Smooth muscle cell (in vitro differentiated cells): ENCODE data around the gene DOCK10. TPM values are rescaled to one million over a fixed set of nuclear protein-coding genes. Genes with fewer than 3 reads are reported as not detected.
"Not testable (repeated sequence)": the region's sequence is repeated elsewhere in the genome, so short reads cannot be mapped to it uniquely, and the experiment has no call there.

Source experiments
- DNase-seq: peaks from one replicate; lab custom pipeline; 2025; ENCODE audit not compliant: unreplicated experiment; lab: John Stamatoyannopoulos, UW
- H2AFZ ChIP-seq: fragments of 200-600 bp; sonication (generic); 2 replicates; pipeline ENCODE4 v1.6.0; 2016; ENCODE audit warnings: antibody characterized with exemption, low read depth, mild to moderate bottlenecking
- H3F3A ChIP-seq: fragments of 200-600 bp; sonication (generic); 2 replicates; pipeline ENCODE4 v1.6.0; 2017; ENCODE audit warnings: antibody characterized with exemption, low read depth
- H3K27ac ChIP-seq: fragments of 200-600 bp; sonication (generic); 2 replicates; pipeline ENCODE4 v1.5.1; 2016; ENCODE audit warnings: low read depth, mild to moderate bottlenecking
- H3K27me3 ChIP-seq: fragments of 200-600 bp; sonication (generic); 2 replicates; pipeline ENCODE4 v1.6.1; 2016; ENCODE audit warnings: low read depth, mild to moderate bottlenecking
- H3K36me3 ChIP-seq: fragments of 200-600 bp; sonication (generic); 2 replicates; pipeline ENCODE4 v1.5.1; 2016; ENCODE audit warnings: low read depth
- H3K4me1 ChIP-seq: fragments of 200-600 bp; sonication (generic); 2 replicates; pipeline ENCODE4 v1.5.1; 2016; ENCODE audit warnings: low read depth
- H3K4me2 ChIP-seq: fragments of 200-600 bp; sonication (generic); 2 replicates; pipeline ENCODE4 v1.6.0; 2016; ENCODE audit warnings: mild to moderate bottlenecking
- H3K4me3 ChIP-seq: fragments of 200-600 bp; sonication (generic); 2 replicates; pipeline ENCODE4 v1.5.1; 2016; ENCODE audit warnings: mild to moderate bottlenecking
- H3K79me2 ChIP-seq: fragments of 200-600 bp; sonication (generic); 2 replicates; pipeline ENCODE4 v1.6.0; 2016; ENCODE audit warnings: low read depth, mild to moderate bottlenecking
- H3K9ac ChIP-seq: fragments of 200-600 bp; sonication (generic); 2 replicates; pipeline ENCODE4 v1.6.0; 2016; ENCODE audit warnings: low read depth
- H3K9me3 ChIP-seq: fragments of 200-600 bp; sonication (generic); replicated peaks from 2 replicates; pipeline ENCODE4 v1.5.1; 2016; ENCODE audit warnings: low read depth
- H4K20me1 ChIP-seq: fragments of 200-600 bp; sonication (generic); 2 replicates; pipeline ENCODE4 v1.6.0; 2016; ENCODE audit warnings: low read depth
- WGBS: methylation state at CpG from one replicate; pipeline ENCODE4 v1.1.7; 2016; ENCODE audit warnings: low lambda C conversion rate; 5-methylcytosine and 5-hydroxymethylcytosine counted together
- polyA plus RNA-seq: library from polyadenylated mRNA; unstranded; fragments of >200 nt; fragmentation: Nextera tagmentation; extraction: Ambion mirVana; gene quantifications from 2 replicates; pipeline ENCODE4 v1.2.1, GENCODE V29; 2016
- total RNA-seq: library from RNA; depleted of rRNA; stranded (reverse); fragments of >200 nt; gene quantifications from 2 replicates; pipeline ENCODE4 v1.2.3, GENCODE V29; 2014
- TF ChIP-seq, protein P1 (sequence below): fragments of 200-600 bp; sonication (generic); IDR thresholded peaks from 2 replicates; pipeline ENCODE4 v1.5.1; 2017; ENCODE audit warnings: borderline replicate concordance, mild to moderate bottlenecking, antibody characterized with exemption; ENCODE audit not compliant: insufficient read depth, poor library complexity, severe bottlenecking

Gene DOCK10
- total and polyA plus RNA-seq, 2 experiments from 2014 or later, result 0.04 TPM; not detected in 1

DNA sequence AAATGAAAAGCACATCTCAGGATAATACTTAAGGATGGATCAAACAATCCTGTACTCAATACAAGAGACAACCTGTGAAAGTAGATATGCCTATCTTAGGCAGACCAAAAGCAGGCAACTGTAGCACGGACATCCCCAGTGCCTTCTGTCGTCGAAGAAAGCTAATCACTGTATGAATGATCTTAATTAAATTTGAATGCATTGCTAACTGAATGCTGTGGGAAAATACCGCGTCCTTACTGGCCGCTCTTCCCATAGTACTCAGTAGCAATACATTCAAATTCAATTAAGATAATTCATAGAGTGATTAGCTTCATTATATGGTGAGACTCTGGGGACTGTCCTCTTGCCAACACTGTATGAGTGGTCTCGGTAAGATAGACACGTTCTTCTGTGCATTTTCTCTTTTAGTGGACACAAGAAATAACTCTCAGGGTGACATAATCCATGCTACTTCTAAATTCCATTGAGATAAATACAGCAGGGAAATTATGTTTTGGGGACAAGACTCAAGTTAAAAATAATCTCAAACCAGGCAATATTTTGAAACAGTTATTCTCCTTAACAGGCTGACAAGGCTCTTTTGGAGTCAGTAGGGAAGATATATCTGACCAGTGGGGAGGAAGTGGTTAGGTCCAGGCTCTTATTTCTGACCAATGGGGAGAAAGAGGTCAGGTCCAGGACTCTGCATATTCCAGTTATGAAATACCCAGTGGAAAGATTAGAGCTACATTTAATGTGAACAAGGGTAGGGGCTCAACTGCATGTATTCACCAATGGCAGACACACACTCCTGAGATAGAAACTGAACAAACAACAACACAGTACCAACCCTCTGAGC lies 97.3 kb downstream of the DOCK10 start:
- no peaks in the 10 kb centered on the region for H3K9me3 ChIP-seq
- H3K27ac ChIP-seq, result no peak overlapping the region
- WGBS, result 71% methylated on average over 8 of the region's 8 CpGs
- no peaks in the 10 kb centered on the region for H4K20me1 ChIP-seq
- H2AFZ ChIP-seq, result no peak overlapping the region
- DNase-seq, result no peak
- H3K27me3 ChIP-seq, result no peaks in the 10 kb centered on the region
- no peak overlapping the region for H3K4me3 ChIP-seq
- no peaks in the 10 kb centered on the region for H3K36me3 ChIP-seq
- H3K9ac ChIP-seq, result no peak overlapping the region
- TF ChIP-seq, protein P1, sequence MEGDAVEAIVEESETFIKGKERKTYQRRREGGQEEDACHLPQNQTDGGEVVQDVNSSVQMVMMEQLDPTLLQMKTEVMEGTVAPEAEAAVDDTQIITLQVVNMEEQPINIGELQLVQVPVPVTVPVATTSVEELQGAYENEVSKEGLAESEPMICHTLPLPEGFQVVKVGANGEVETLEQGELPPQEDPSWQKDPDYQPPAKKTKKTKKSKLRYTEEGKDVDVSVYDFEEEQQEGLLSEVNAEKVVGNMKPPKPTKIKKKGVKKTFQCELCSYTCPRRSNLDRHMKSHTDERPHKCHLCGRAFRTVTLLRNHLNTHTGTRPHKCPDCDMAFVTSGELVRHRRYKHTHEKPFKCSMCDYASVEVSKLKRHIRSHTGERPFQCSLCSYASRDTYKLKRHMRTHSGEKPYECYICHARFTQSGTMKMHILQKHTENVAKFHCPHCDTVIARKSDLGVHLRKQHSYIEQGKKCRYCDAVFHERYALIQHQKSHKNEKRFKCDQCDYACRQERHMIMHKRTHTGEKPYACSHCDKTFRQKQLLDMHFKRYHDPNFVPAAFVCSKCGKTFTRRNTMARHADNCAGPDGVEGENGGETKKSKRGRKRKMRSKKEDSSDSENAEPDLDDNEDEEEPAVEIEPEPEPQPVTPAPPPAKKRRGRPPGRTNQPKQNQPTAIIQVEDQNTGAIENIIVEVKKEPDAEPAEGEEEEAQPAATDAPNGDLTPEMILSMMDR, result no peak
- H3K79me2 ChIP-seq, result no peaks in the 10 kb centered on the region
- peaks cover 4% of the 10 kb centered on the region for H3K4me1 ChIP-seq
- no peak overlapping the region for H3K4me2 ChIP-seq
- no peaks in the 10 kb centered on the region for H3F3A ChIP-seq

DNA sequence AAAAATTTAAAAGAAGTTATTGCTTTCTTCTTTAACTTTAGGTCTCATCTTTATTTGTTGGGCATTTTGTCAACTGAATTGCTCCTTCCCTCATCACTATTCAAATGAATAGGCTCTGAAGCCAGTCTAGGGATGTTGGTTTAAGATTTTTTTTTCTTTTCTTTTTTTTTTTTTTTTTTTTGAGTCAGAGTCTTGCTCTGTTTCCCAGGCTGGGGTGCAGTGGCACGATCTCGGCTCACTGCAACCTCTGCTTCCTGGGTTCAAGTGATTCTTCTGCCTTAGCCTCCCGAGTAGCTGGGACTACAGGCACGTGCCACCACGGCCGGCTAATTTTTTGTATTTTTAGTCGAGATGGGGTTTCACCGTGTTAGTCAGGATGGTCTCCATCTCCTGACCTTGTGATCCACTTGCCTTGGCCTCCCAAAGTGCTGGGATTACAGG lies 98.6 kb downstream of the DOCK10 start:
- not testable (repeated sequence) for H3F3A ChIP-seq

GRCh38 chr2:224941960-224942359 lies 100.3 kb downstream of the DOCK10 start:
- TF ChIP-seq, protein P1, result no peak

More for the DNA sequence above, 98.6 kb downstream of the DOCK10 start:
- not testable (repeated sequence) for H2AFZ ChIP-seq, H3K9me3 ChIP-seq, H3K36me3 ChIP-seq, H3K79me2 ChIP-seq, H3K9ac ChIP-seq, H3K27me3 ChIP-seq, H4K20me1 ChIP-seq, DNase-seq, H3K4me3 ChIP-seq, H3K4me2 ChIP-seq, H3K27ac ChIP-seq
- 95% methylated on average over 8 of the region's 8 CpGs for WGBS
- H3K4me1 ChIP-seq, result peaks cover 14% of the 10 kb centered on the region

DNA sequence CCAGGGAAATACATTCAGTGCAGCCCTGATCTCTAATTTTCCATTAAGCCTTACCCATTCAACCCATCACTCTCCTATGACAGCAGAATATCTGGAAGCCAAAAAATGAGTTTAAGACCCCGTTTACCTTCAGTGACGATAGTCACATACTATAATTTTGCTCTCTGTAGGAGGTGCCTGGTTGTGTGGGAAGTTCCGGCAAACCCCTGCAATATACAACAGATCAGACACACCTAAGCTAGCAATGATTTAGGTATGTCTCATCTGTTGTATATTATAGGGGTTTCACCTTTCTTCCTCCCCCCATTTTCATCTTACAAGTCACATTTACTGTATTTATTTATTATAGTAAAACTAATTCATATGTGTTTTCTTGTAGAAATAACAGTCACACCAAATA lies 101.7 kb downstream of the DOCK10 start:
- 88% methylated on average over 3 of the region's 3 CpGs for WGBS
- Histone ChIP-seq H3K36me3 (no peaks in the 10 kb centered on the region), H3K9me3 (no peaks in the 10 kb centered on the region), H3K4me3 (no peak overlapping the region), H3F3A (no peaks in the 10 kb centered on the region), H3K27ac (no peak overlapping the region), H3K4me2 (no peak overlapping the region), H3K79me2 (no peaks in the 10 kb centered on the region), H4K20me1 (no peaks in the 10 kb centered on the region), H3K27me3 (no peaks in the 10 kb centered on the region), H3K9ac (no peak overlapping the region), H3K4me1 (peaks cover 28% of the 10 kb centered on the region), H2AFZ (no peak overlapping the region)
- TF ChIP-seq, protein P1, result no peak
- DNase-seq, result no peak

More at GRCh38 chr2:224941960-224942359, 100.3 kb downstream of the DOCK10 start:
- Histone ChIP-seq H3K9ac (no peak overlapping the region), H3K4me3 (no peak overlapping the region), H3K4me1 (peaks cover 27% of the 10 kb centered on the region), H3K27me3 (no peaks in the 10 kb centered on the region), H2AFZ (no peak overlapping the region), H3K36me3 (no peaks in the 10 kb centered on the region), H4K20me1 (no peaks in the 10 kb centered on the region), H3F3A (no peaks in the 10 kb centered on the region), H3K4me2 (no peak overlapping the region), H3K9me3 (no peaks in the 10 kb centered on the region), H3K79me2 (no peaks in the 10 kb centered on the region), H3K27ac (no peak overlapping the region)
- 74% methylated on average over 2 of the region's 2 CpGs for WGBS
- DNase-seq, result no peak
